Vagina (tissue), 2 donors: ENCODE data around the gene PREB. TPM values are rescaled to one million over a fixed set of nuclear protein-coding genes. Genes with fewer than 3 reads are reported as not detected.

ENCODE experiments used
- DNase-seq, 2 donors: peaks; one replicate each; pipeline ENCODE4 v3.0.0-alpha.2; 2017; ENCODE audit errors: extremely low spot score in 2 of 2
- H3K27ac ChIP-seq: fragments of 200-600 bp; sonication (generic); one replicate; pipeline ENCODE4 v1.5.1; 2019
- H3K27me3 ChIP-seq: fragments of 200-600 bp; sonication (generic); one replicate; pipeline ENCODE4 v1.5.1; 2019
- H3K36me3 ChIP-seq, 2 donors: fragments of 200-600 bp; sonication (generic); one replicate each; pipeline ENCODE4 v1.5.1; 2017 to 2019
- H3K4me1 ChIP-seq: fragments of 200-600 bp; sonication (generic); one replicate; pipeline ENCODE4 v1.5.1; 2019
- H3K4me3 ChIP-seq, 2 donors: fragments of 200-600 bp; sonication (generic); 1 replicate in 1 of 2; 2 replicates in 1 of 2; pipeline ENCODE4 v1.5.1; 2016 to 2019
- H3K9me3 ChIP-seq: fragments of 200-600 bp; sonication (generic); one replicate; pipeline ENCODE4 v1.5.1; 2019
- CTCF ChIP-seq, 3 experiments: fragments of 450-650 bp in 2 of 3; fragments of 200-600 bp in 1 of 3; sonication (generic) in 1 of 3; IDR thresholded peaks; one replicate each; pipeline ENCODE4 v1.5.1; 2017 to 2019; ENCODE audit warnings: antibody characterized with exemption in 3 of 3, mild to moderate bottlenecking in 2 of 3, moderate library complexity in 2 of 3
- POLR2A ChIP-seq, 2 donors: fragments of 450-650 bp; IDR thresholded peaks; one replicate each; pipeline ENCODE4 v1.6.1; 2017; ENCODE audit warnings: antibody characterized with exemption in 2 of 2, mild to moderate bottlenecking in 2 of 2, moderate library complexity in 2 of 2
- POLR2AphosphoS5 ChIP-seq, 2 donors: sonication (generic); formaldehyde crosslinking; IDR thresholded peaks; one replicate each; pipeline ENCODE4 v1.9.0; 2017; ENCODE audit warnings: antibody characterized with exemption in 2 of 2, mild to moderate bottlenecking in 2 of 2, low read depth in 1 of 2; ENCODE audit not compliant: insufficient read depth in 1 of 2
- intact Hi-C: fragments of 100-400 bp; cut with DNase I; formaldehyde crosslinking; loops from one replicate; pipeline ENCODE4 v1.15.1; 2023
- total RNA-seq: library from RNA; depleted of rRNA; stranded (reverse); fragments of >200 nt; gene quantifications from one replicate; pipeline ENCODE4 v1.2.3, GENCODE V29; 2016

Gene PREB
- total RNA-seq, 1 donor from 2014 or later = 57.5 TPM

- no peak overlapping the region for H3K4me3 ChIP-seq
- H3K9me3 ChIP-seq = no peaks in the 10 kb centered on the region
- peaks cover under 1% of the 10 kb centered on the region for H3K4me1 ChIP-seq
- TF ChIP-seq POLR2AphosphoS5 (IDR thresholded peaks at IDR 0.05; ENCODE audit: insufficient read depth in 1 of 2, low read depth in 1 of 2) (no peak), POLR2A (IDR thresholded peaks at IDR 0.05) (no peak), CTCF (IDR thresholded peaks at IDR 0.05) (no peak)
- DNase-seq = no peak
- no peaks in the 10 kb centered on the region for H3K27me3 ChIP-seq
- no peak overlapping the region for H3K27ac ChIP-seq
- no peaks in the 10 kb centered on the region for H3K36me3 ChIP-seq
- intact Hi-C loops = no loop called here
These were observed 25.8 kb upstream of the PREB start for GRCh38 chr2:27160191-27160590.

- TF ChIP-seq POLR2A (IDR thresholded peaks at IDR 0.05) (no peak), CTCF (IDR thresholded peaks at IDR 0.05) (no peak), POLR2AphosphoS5 (IDR thresholded peaks at IDR 0.05; ENCODE audit: insufficient read depth in 1 of 2, low read depth in 1 of 2) (no peak)
- no peak for DNase-seq
- H3K4me1 ChIP-seq = peaks cover 10% of the 10 kb centered on the region
- no peaks in the 10 kb centered on the region for H3K27me3 ChIP-seq
- H3K36me3 ChIP-seq = no peaks in the 10 kb centered on the region
- intact Hi-C loops = no loop called here
- H3K27ac ChIP-seq = no peak overlapping the region
- H3K4me3 ChIP-seq = no peak overlapping the region
- H3K9me3 ChIP-seq = no peaks in the 10 kb centered on the region
These were observed 24.8 kb upstream of the PREB start for GRCh38 chr2:27159271-27159670.

- Histone ChIP-seq H3K27ac (no peak overlapping the region), H3K27me3 (no peaks in the 10 kb centered on the region), H3K9me3 (no peaks in the 10 kb centered on the region), H3K4me1 (peaks cover 15% of the 10 kb centered on the region), H3K36me3 (no peaks in the 10 kb centered on the region), H3K4me3 (no peak overlapping the region)
- intact Hi-C loops = no loop called here
- DNase-seq = no peak
- TF ChIP-seq CTCF (IDR thresholded peaks at IDR 0.05) (no peak), POLR2AphosphoS5 (IDR thresholded peaks at IDR 0.05; ENCODE audit: insufficient read depth in 1 of 2, low read depth in 1 of 2) (no peak), POLR2A (IDR thresholded peaks at IDR 0.05) (no peak)
These were observed 24.0 kb upstream of the PREB start for GRCh38 chr2:27158468-27158867.

- no peak for DNase-seq
- intact Hi-C loops = no loop called here
- peak overlapping the region; percentile 56 for H3K27ac ChIP-seq
These were observed 20.7 kb upstream of the PREB start for GRCh38 chr2:27155069-27155520.

More at GRCh38 chr2:27155069-27155520, 20.7 kb upstream of the PREB start:
- TF ChIP-seq CTCF (IDR thresholded peaks at IDR 0.05) (no peak), POLR2A (IDR thresholded peaks at IDR 0.05) (no peak), POLR2AphosphoS5 (IDR thresholded peaks at IDR 0.05; ENCODE audit: insufficient read depth in 1 of 2, low read depth in 1 of 2) (no peak)
- Histone ChIP-seq H3K36me3 (no peaks in the 10 kb centered on the region), H3K9me3 (no peaks in the 10 kb centered on the region), H3K27me3 (no peaks in the 10 kb centered on the region), H3K4me1 (peaks cover 15% of the 10 kb centered on the region), H3K4me3 (no peak overlapping the region)
